ENCODE results near the gene XIRP2. TPM values are rescaled to one million over a fixed set of nuclear protein-coding genes. Genes with fewer than 3 reads are reported as not detected.

Gene XIRP2
- total RNA-seq, 4 donors from 2014 or later, result 0.27 TPM; not detected in 3

DNA sequence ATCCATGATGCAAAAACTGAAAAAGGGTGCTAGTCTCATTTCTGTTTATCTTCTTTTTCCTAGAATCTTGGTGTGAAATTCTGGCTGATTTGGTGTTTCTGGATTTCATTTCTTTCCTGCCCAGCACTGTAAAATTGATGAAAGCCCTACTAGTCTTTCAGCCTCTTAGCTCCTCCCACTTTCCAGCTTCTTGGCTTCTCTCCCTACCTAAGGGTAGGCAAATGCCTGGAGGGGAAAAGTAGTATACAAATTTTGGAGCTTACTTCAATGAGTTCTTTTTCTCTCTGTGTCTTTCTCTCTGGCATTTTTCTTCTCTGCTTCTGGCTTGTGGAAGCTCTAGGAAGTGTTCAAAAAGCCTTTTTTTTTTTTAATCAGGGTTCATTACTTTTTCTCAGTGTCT, 160.5 kb downstream of the XIRP2 start:
- H3K4me1 ChIP-seq, result no peaks in the 10 kb centered on the region
- no peak for DNase-seq
- TF ChIP-seq, protein P1, sequence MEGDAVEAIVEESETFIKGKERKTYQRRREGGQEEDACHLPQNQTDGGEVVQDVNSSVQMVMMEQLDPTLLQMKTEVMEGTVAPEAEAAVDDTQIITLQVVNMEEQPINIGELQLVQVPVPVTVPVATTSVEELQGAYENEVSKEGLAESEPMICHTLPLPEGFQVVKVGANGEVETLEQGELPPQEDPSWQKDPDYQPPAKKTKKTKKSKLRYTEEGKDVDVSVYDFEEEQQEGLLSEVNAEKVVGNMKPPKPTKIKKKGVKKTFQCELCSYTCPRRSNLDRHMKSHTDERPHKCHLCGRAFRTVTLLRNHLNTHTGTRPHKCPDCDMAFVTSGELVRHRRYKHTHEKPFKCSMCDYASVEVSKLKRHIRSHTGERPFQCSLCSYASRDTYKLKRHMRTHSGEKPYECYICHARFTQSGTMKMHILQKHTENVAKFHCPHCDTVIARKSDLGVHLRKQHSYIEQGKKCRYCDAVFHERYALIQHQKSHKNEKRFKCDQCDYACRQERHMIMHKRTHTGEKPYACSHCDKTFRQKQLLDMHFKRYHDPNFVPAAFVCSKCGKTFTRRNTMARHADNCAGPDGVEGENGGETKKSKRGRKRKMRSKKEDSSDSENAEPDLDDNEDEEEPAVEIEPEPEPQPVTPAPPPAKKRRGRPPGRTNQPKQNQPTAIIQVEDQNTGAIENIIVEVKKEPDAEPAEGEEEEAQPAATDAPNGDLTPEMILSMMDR (IDR thresholded peaks at IDR 0.05), result no peak
- no peak for TF ChIP-seq POLR2AphosphoS5 (IDR thresholded peaks at IDR 0.05)
- TF ChIP-seq EP300 (IDR thresholded peaks at IDR 0.05; ENCODE audit: low read depth), result no peak
- no peak for TF ChIP-seq POLR2A (IDR thresholded peaks at IDR 0.05)
- in situ Hi-C loops (cut with MboI; ENCODE audit: low pct_ligation_motif_present in 1 of 4, low pct_unique_long_range_greater_than_20kb in 1 of 4, low sequenced_read_pairs in 3 of 4) (no loop called here), intact Hi-C loops (cut with DNase I; ENCODE audit: low total_unique reads) (no loop called here)
- H3K27me3 ChIP-seq, result no peaks in the 10 kb centered on the region
- no peaks in the 10 kb centered on the region for H3K9me3 ChIP-seq
- H3K27ac ChIP-seq, result no peak overlapping the region
- no peaks in the 10 kb centered on the region for H3K36me3 ChIP-seq
- no peak overlapping the region for H3K4me3 ChIP-seq

- intact Hi-C loops (cut with DNase I; ENCODE audit: low total_unique reads) (no loop called here), in situ Hi-C loops (cut with MboI; ENCODE audit: low pct_ligation_motif_present in 1 of 4, low pct_unique_long_range_greater_than_20kb in 1 of 4, low sequenced_read_pairs in 3 of 4) (no loop called here)
- no peak overlapping the region for H3K4me3 ChIP-seq
- TF ChIP-seq, protein P1 (IDR thresholded peaks at IDR 0.05), result no peak
- TF ChIP-seq POLR2A (IDR thresholded peaks at IDR 0.05), result no peak
- no peak for TF ChIP-seq POLR2AphosphoS5 (IDR thresholded peaks at IDR 0.05)
- no peak for TF ChIP-seq EP300 (IDR thresholded peaks at IDR 0.05; ENCODE audit: low read depth)
- H3K27me3 ChIP-seq, result no peaks in the 10 kb centered on the region
- no peaks in the 10 kb centered on the region for H3K4me1 ChIP-seq
- no peaks in the 10 kb centered on the region for H3K9me3 ChIP-seq
- 64 to 88% methylated on average over 3 of the region's 3 CpGs for WGBS, 2 donors (ENCODE audit: low coverage in 1 of 2)
- H3K27ac ChIP-seq, result no peak overlapping the region
- DNase-seq, result no peak
- no peaks in the 10 kb centered on the region for H3K36me3 ChIP-seq
Observed at GRCh38 chr2:167049659-167050058, 161.4 kb downstream of the XIRP2 start.

DNA sequence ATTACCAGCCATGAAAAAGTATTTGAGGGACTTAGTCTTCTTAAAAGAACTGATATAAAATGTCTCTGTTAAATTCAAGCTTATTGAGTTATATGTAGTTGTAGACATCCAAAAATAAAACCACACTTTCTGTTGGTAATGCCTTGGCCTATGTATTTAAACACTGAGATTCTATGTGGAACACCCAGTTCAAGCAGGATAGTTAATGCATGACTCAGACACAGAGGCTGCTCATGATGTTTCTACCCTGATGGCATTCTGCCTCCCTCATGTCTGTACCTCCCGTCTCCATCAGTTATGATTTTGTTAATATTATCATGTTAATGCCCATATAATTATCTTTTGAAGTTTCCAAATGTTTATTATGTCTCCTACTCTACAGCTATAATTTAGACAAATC, 164.5 kb downstream of the XIRP2 start:
- TF ChIP-seq, protein P1 (IDR thresholded peaks at IDR 0.05), result no peak
- TF ChIP-seq POLR2AphosphoS5 (IDR thresholded peaks at IDR 0.05), result no peak
- no peak for TF ChIP-seq POLR2A (IDR thresholded peaks at IDR 0.05)
- no peak for TF ChIP-seq EP300 (IDR thresholded peaks at IDR 0.05; ENCODE audit: low read depth)
- intact Hi-C loops (cut with DNase I; ENCODE audit: low total_unique reads), result no loop called here
- no peak for DNase-seq
- Histone ChIP-seq H3K4me1 (no peaks in the 10 kb centered on the region), H3K4me3 (no peak overlapping the region), H3K36me3 (no peaks in the 10 kb centered on the region), H3K27ac (no peak overlapping the region), H3K27me3 (no peaks in the 10 kb centered on the region), H3K9me3 (no peaks in the 10 kb centered on the region)
- in situ Hi-C loops (cut with MboI; ENCODE audit: low pct_ligation_motif_present in 1 of 4, low pct_unique_long_range_greater_than_20kb in 1 of 4, low sequenced_read_pairs in 3 of 4), result no loop called here
- 62 to 82% methylated on average over 1 of the region's 1 CpG for WGBS, 2 donors (ENCODE audit: low coverage in 1 of 2)

DNA sequence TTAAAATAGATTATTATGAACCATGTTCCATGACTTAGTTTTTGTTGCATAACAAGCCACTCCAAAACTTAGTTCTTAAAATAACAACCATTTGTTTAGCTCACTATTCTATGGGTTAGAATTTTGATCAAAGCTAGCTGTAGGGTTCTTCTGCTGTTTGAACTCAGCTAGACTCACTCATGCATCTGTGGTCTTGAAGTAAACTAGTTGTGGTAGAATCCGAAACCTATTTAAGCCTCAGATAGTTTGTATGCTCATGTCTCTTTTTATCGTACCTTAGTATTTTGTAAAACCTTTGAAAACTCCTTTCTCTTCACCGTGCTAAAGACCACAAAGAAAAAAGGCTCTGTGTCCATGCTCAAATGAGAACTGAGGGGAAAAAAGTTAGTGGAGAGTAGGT, 166.6 kb downstream of the XIRP2 start:
- 84 to 85% methylated on average over 3 of the region's 3 CpGs for WGBS, 2 donors (ENCODE audit: low coverage in 1 of 2)
- H3K27me3 ChIP-seq, result no peaks in the 10 kb centered on the region
- no peaks in the 10 kb centered on the region for H3K9me3 ChIP-seq
- no peak overlapping the region for H3K27ac ChIP-seq
- TF ChIP-seq, protein P1 (IDR thresholded peaks at IDR 0.05), result no peak
- no peak for TF ChIP-seq EP300 (IDR thresholded peaks at IDR 0.05; ENCODE audit: low read depth)
- TF ChIP-seq POLR2A (IDR thresholded peaks at IDR 0.05), result no peak
- no peak for TF ChIP-seq POLR2AphosphoS5 (IDR thresholded peaks at IDR 0.05)
- in situ Hi-C loops (cut with MboI; ENCODE audit: low pct_ligation_motif_present in 1 of 4, low pct_unique_long_range_greater_than_20kb in 1 of 4, low sequenced_read_pairs in 3 of 4), result no loop called here
- no peaks in the 10 kb centered on the region for H3K4me1 ChIP-seq
- DNase-seq, result no peak
- H3K36me3 ChIP-seq, result no peaks in the 10 kb centered on the region
- intact Hi-C loops (cut with DNase I; ENCODE audit: low total_unique reads), result no loop called here
- no peak overlapping the region for H3K4me3 ChIP-seq

Data from transverse colon (tissue), 4 donors.